ENCODE results near the gene SIDT2.
"Not testable (repeated sequence)": the region's sequence is repeated elsewhere in the genome, so short reads cannot be mapped to it uniquely, and the experiment has no call there.

The SIDT2 gene

GRCh38 chr11:117180661-117181585 lies 2.4 kb downstream of the SIDT2 start:
- H3K4me3 ChIP-seq (ENCODE audit: low read depth, low read length), result no peak overlapping the region
- peak; percentile 62 for DNase-seq (ENCODE audit: low read depth)
- peak; percentile 92 for TF ChIP-seq CTCF (IDR thresholded peaks at IDR 0.05; ENCODE audit: low read depth, low read length, missing control alignments)

- TF ChIP-seq CTCF (IDR thresholded peaks at IDR 0.05; ENCODE audit: low read depth, low read length, missing control alignments), result no peak
- DNase-seq (ENCODE audit: low read depth), result no peak
These were observed 3.3 kb downstream of the SIDT2 start for GRCh38 chr11:117181586-117182550.

GRCh38 chr11:117182551-117182935 lies 4.0 kb downstream of the SIDT2 start:
- TF ChIP-seq CTCF (IDR thresholded peaks at IDR 0.05; ENCODE audit: low read depth, low read length, missing control alignments), result no peak
- no peak for DNase-seq (ENCODE audit: low read depth)
- H3K4me3 ChIP-seq (ENCODE audit: low read depth, low read length), result no peak overlapping the region

More at GRCh38 chr11:117181586-117182550, 3.3 kb downstream of the SIDT2 start:
- H3K4me3 ChIP-seq (ENCODE audit: low read depth, low read length), result no peak overlapping the region

- not testable (repeated sequence) for DNase-seq (ENCODE audit: low read depth); H3K4me3 ChIP-seq (ENCODE audit: low read depth, low read length)
These were observed 4.6 kb downstream of the SIDT2 start for GRCh38 chr11:117183178-117183577.

GRCh38 chr11:117183724-117184349 lies 5.3 kb downstream of the SIDT2 start:
- DNase-seq (ENCODE audit: low read depth), result no peak
- TF ChIP-seq CTCF (IDR thresholded peaks at IDR 0.05; ENCODE audit: low read depth, low read length, missing control alignments), result no peak
- no peak overlapping the region for H3K4me3 ChIP-seq (ENCODE audit: low read depth, low read length)

- H3K4me3 ChIP-seq (ENCODE audit: low read depth, low read length), result no peak overlapping the region
- TF ChIP-seq CTCF (IDR thresholded peaks at IDR 0.05; ENCODE audit: low read depth, low read length, missing control alignments), result no peak
- DNase-seq (ENCODE audit: low read depth), result peak; percentile 30
These were observed 7.3 kb downstream of the SIDT2 start for GRCh38 chr11:117185736-117186430.
